ENCODE results near the gene HIF3A. TPM values are rescaled to one million over a fixed set of nuclear protein-coding genes. Genes with fewer than 3 reads are reported as not detected.
"Not testable (repeated sequence)": the region's sequence is repeated elsewhere in the genome, so short reads cannot be mapped to it uniquely, and the experiment has no call there.

The HIF3A gene
- total RNA-seq, 1 experiment from 2014 or later, result not detected

DNA sequence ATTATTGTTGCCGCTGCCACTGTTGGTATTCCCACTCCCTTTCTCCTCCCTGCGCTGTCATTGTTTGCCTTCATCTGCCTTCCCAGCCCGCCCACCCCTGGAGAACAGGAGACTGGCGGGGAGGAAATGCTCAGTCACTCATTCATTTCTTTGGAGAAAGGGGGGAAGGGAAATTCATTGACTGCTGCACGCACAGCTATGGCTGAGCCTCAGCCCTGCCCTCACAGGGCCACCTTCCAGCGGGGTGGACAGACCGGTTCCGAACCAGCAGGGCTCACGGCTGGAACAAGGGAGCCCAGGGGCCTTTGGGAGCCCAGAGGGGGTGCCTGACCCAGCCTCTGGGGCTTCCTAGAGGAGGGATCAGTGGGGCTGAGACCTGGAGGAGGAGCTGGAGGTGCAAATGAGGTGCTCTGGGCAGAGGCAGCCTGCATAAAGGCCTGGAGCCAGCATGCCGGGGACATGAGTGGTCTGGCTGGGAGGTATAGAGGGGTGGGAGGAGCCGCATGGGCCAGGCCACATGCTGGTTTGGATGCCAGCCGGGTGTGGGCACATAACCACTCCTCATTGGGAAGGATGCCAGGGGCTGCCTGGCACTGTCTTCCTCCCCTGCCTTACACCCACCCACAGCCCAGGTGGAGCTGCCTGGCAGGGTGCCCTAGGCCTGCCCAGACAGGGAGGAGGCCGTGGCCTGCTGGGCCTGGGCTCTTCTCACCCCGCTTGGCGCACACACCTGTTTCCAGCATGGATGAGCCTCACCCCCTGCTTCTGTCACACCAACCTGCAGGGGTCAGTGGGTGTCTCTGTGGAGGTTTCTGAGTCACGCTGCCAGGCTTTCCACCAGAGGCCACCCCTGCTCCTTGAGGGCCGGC, 76.9 kb downstream of the HIF3A start:
- intact Hi-C loops (cut with micrococcal nuclease), result loop anchor here (1.0 to 5.0 kb wide), 3 partner anchors 27 to 306 kb away; partner anchors contain the start of gene PPP5C
- H3K36me3 Mint-ChIP-seq (ENCODE audit: insufficient read depth, unreplicated experiment), result peaks cover 52% of the 10 kb centered on the region
- no peak for TF ChIP-seq CTCF (IDR thresholded peaks at IDR 0.05; ENCODE audit: unreplicated experiment)
- peaks cover 47% of the 10 kb centered on the region for H3K4me1 Mint-ChIP-seq (ENCODE audit: insufficient read depth, unreplicated experiment)
- peak; percentile 100 for DNase-seq (ENCODE audit: unreplicated experiment)
- CTCF ChIA-PET, result interaction anchor here (0.6 to 4.8 kb wide), 9 partner anchors 22 to 556 kb away, joined by 3 to 33 read pairs (median 3); no protein-coding TSS in a partner anchor
- BruUV-seq (replicated peaks), result no TSS peak
- H3K27me3 Mint-ChIP-seq (ENCODE audit: insufficient read depth, unreplicated experiment), result no peaks in the 10 kb centered on the region
- POLR2A ChIA-PET, result interaction anchor here (0.8 to 3.2 kb wide), 11 partner anchors 8 to 93 kb away, joined by 3 to 40 read pairs (median 7); partner anchors contain the start of genes HIF3A and PPP5C
- H3K27ac Mint-ChIP-seq (ENCODE audit: low read depth, unreplicated experiment), result peak overlapping the region; percentile 77
- H3K9me3 Mint-ChIP-seq (ENCODE audit: unreplicated experiment), result no peaks in the 10 kb centered on the region
- H3K4me3 Mint-ChIP-seq (ENCODE audit: unreplicated experiment), result peak overlapping the region; percentile 61

- no peak for DNase-seq (ENCODE audit: unreplicated experiment)
- peaks cover 47% of the 10 kb centered on the region for H3K4me1 Mint-ChIP-seq (ENCODE audit: insufficient read depth, unreplicated experiment)
- peaks cover 55% of the 10 kb centered on the region for H3K36me3 Mint-ChIP-seq (ENCODE audit: insufficient read depth, unreplicated experiment)
- intact Hi-C loops (cut with micrococcal nuclease), result loop anchor here (5.0 kb wide), 1 partner anchor 308 kb away; no protein-coding TSS in a partner anchor
- no peak for TF ChIP-seq CTCF (IDR thresholded peaks at IDR 0.05; ENCODE audit: unreplicated experiment)
- H3K27ac Mint-ChIP-seq (ENCODE audit: low read depth, unreplicated experiment), result no peak overlapping the region
- POLR2A ChIA-PET, result interaction anchor here (0.8 to 3.2 kb wide), 8 partner anchors 10 to 94 kb away, joined by 4 to 40 read pairs (median 10); partner anchors contain the start of genes HIF3A and PPP5C
- no peaks in the 10 kb centered on the region for H3K9me3 Mint-ChIP-seq (ENCODE audit: unreplicated experiment)
- no peaks in the 10 kb centered on the region for H3K27me3 Mint-ChIP-seq (ENCODE audit: insufficient read depth, unreplicated experiment)
- CTCF ChIA-PET, result interaction anchor here (0.6 to 4.8 kb wide), 11 partner anchors 11 to 358 kb away, joined by 3 to 33 read pairs (median 3); no protein-coding TSS in a partner anchor
- no TSS peak for BruUV-seq (replicated peaks)
- H3K4me3 Mint-ChIP-seq (ENCODE audit: unreplicated experiment), result no peak overlapping the region
These were observed 78.0 kb downstream of the HIF3A start for GRCh38 chr19:46374536-46375475.

DNA sequence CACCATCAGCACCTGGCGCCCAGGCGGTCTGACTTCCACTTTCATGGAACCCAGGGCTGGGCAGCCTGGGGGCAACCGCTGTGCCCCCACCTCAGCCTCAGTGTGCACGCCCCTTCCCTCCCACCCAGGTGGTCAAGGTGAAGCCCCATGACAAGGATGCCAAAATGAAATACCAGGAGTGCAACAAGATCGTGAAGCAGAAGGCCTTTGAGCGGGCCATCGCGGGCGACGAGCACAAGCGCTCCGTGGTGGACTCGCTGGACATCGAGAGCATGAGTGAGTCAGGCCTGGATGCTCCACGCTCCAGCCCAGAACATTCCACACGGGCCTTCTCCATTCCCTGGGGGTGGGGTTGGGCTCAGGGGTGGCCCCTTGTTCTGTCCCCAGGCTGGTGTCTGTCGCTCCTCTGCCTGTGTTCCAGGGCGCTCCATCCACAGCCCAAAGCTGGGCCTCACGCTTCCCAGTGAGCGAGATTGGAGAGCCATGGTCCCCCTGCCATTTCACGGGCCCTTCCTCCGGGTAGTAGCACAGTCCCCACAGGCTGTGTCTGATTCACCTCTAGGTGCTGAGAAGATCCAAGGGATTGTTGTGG, 78.7 kb downstream of the HIF3A start:
- POLR2A ChIA-PET, result interaction anchor here (1.5 kb wide), 1 partner anchor 11 kb away, joined by 3 read pairs; no protein-coding TSS in a partner anchor
- H3K9me3 Mint-ChIP-seq (ENCODE audit: unreplicated experiment); intact Hi-C loops (cut with micrococcal nuclease); H3K4me3 Mint-ChIP-seq (ENCODE audit: unreplicated experiment); H3K27me3 Mint-ChIP-seq (ENCODE audit: insufficient read depth, unreplicated experiment); BruUV-seq (replicated peaks); DNase-seq (ENCODE audit: unreplicated experiment); H3K27ac Mint-ChIP-seq (ENCODE audit: low read depth, unreplicated experiment): not testable (repeated sequence)
- Mint-ChIP-seq H3K36me3 (ENCODE audit: insufficient read depth, unreplicated experiment) (peaks cover 63% of the 10 kb centered on the region), H3K4me1 (ENCODE audit: insufficient read depth, unreplicated experiment) (peaks cover 47% of the 10 kb centered on the region)
- CTCF ChIA-PET, result interaction anchor here (0.6 to 4.8 kb wide), 8 partner anchors 10 to 140 kb away, joined by 3 to 33 read pairs (median 3); no protein-coding TSS in a partner anchor

Measured in MCF 10A (cell line).